ENCODE results near the gene DHX9.
"Not testable (repeated sequence)": the region's sequence is repeated elsewhere in the genome, so short reads cannot be mapped to it uniquely, and the experiment has no call there.

DHX9 gene

GRCh38 chr1:182897696-182898095, 58.5 kb downstream of the DHX9 start:
- DNase-seq: no peak

GRCh38 chr1:182901946-182902345, 62.8 kb downstream of the DHX9 start:
- DNase-seq: not testable (repeated sequence)

- DNase-seq: no peak
Measured at GRCh38 chr1:182905321-182905720, 66.2 kb downstream of the DHX9 start.

GRCh38 chr1:182909578-182909977, 70.4 kb downstream of the DHX9 start:
- no peak for DNase-seq

- DNase-seq: no peak
Measured at GRCh38 chr1:182910143-182910542, 71.0 kb downstream of the DHX9 start.

- DNase-seq: no peak
Measured at GRCh38 chr1:182913401-182913800, 74.3 kb downstream of the DHX9 start.

GRCh38 chr1:182917378-182917777, 78.2 kb downstream of the DHX9 start:
- DNase-seq: no peak

GRCh38 chr1:182925661-182926060, 86.5 kb downstream of the DHX9 start:
- DNase-seq: no peak

GRCh38 chr1:182927693-182928433, 88.7 kb downstream of the DHX9 start:
- DNase-seq: no peak

GRCh38 chr1:182930985-182931384, 91.8 kb downstream of the DHX9 start:
- DNase-seq: no peak

GRCh38 chr1:182935716-182936115, 96.6 kb downstream of the DHX9 start:
- no peak for DNase-seq
